Measurements from ENCODE around the gene PREX1. TPM values are rescaled to one million over a fixed set of nuclear protein-coding genes. Genes with fewer than 3 reads are reported as not detected.

PREX1 gene
- total RNA-seq, 1 donor from 2014 or later: 66.0 TPM

GRCh38 chr20:48789185-48789668, 38.6 kb downstream of the PREX1 start:
- ATAC-seq: no peak
- Histone ChIP-seq H3K27ac (no peak overlapping the region), H3K4me1 (peaks cover 48% of the 10 kb centered on the region)

GRCh38 chr20:48788486-48789072, 39.2 kb downstream of the PREX1 start:
- Histone ChIP-seq H3K4me3 (no peak overlapping the region), H3K27ac (no peak overlapping the region), H3K4me1 (peaks cover 53% of the 10 kb centered on the region), H3K27me3 (no peaks in the 10 kb centered on the region), H3K9me3 (no peaks in the 10 kb centered on the region), H3K36me3 (no peaks in the 10 kb centered on the region)
- TF ChIP-seq, protein P1, sequence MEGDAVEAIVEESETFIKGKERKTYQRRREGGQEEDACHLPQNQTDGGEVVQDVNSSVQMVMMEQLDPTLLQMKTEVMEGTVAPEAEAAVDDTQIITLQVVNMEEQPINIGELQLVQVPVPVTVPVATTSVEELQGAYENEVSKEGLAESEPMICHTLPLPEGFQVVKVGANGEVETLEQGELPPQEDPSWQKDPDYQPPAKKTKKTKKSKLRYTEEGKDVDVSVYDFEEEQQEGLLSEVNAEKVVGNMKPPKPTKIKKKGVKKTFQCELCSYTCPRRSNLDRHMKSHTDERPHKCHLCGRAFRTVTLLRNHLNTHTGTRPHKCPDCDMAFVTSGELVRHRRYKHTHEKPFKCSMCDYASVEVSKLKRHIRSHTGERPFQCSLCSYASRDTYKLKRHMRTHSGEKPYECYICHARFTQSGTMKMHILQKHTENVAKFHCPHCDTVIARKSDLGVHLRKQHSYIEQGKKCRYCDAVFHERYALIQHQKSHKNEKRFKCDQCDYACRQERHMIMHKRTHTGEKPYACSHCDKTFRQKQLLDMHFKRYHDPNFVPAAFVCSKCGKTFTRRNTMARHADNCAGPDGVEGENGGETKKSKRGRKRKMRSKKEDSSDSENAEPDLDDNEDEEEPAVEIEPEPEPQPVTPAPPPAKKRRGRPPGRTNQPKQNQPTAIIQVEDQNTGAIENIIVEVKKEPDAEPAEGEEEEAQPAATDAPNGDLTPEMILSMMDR (IDR thresholded peaks at IDR 0.05): no peak
- no peak for ATAC-seq
- no peak for DNase-seq
- intact Hi-C loops (cut with DNase I): no loop called here

More at GRCh38 chr20:48789185-48789668, 38.6 kb downstream of the PREX1 start:
- Histone ChIP-seq H3K36me3 (no peaks in the 10 kb centered on the region), H3K4me3 (no peak overlapping the region), H3K9me3 (no peaks in the 10 kb centered on the region), H3K27me3 (no peaks in the 10 kb centered on the region)
- DNase-seq: no peak
- TF ChIP-seq, protein P1 (IDR thresholded peaks at IDR 0.05): no peak
- intact Hi-C loops (cut with DNase I): no loop called here

- no peak overlapping the region for H3K4me3 ChIP-seq
- peak; percentile 33 for ATAC-seq
- H3K27ac ChIP-seq: no peak overlapping the region
- TF ChIP-seq, protein P1 (IDR thresholded peaks at IDR 0.05): no peak
- H3K27me3 ChIP-seq: no peaks in the 10 kb centered on the region
- H3K36me3 ChIP-seq: no peaks in the 10 kb centered on the region
- peaks cover 57% of the 10 kb centered on the region for H3K4me1 ChIP-seq
- peak; percentile 38 for DNase-seq
- H3K9me3 ChIP-seq: no peaks in the 10 kb centered on the region
- intact Hi-C loops (cut with DNase I): no loop called here
Measured at GRCh38 chr20:48787861-48788375, 39.9 kb downstream of the PREX1 start.

DNA sequence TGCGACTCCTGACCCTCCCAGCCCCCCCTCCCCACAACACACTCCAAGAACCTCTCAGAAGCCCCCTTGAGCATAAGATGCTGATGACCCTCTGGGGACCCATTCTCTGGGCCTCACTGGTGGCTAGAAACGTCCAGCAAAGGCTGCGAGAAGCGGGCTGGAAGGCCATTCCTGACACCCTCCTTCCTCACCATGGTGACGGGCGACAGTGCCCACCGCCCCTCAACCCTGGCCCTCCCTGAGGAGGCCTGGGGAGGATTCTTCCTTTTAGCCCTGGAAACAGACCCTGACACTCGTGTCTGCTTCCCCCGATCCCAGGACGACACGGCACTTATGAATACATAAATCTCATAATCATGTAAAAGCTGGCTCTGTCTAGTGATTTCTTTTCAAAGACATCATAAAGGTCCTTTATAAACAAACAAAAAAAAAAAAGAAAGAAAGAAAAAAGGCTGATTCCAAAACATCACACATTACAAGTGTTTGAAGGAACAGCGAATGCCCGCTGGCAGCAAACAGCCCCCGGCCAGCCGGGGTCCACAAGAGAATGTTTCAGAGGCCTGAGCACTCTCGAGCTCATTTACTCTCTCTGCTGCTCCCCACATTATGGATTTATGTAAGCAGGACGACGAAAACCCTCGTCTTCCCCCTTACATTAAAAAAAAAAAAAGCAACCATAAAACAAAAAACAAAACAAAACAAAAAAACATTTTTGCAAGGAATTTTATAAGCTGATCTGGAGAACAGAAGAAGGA, 40.7 kb downstream of the PREX1 start:
- no peak overlapping the region for H3K4me3 ChIP-seq
- TF ChIP-seq, protein P1 (IDR thresholded peaks at IDR 0.05): no peak
- H3K9me3 ChIP-seq: no peaks in the 10 kb centered on the region
- peak; percentile 35 for DNase-seq
- H3K4me1 ChIP-seq: peaks cover 55% of the 10 kb centered on the region
- intact Hi-C loops (cut with DNase I): no loop called here
- no peak overlapping the region for H3K27ac ChIP-seq
- no peaks in the 10 kb centered on the region for H3K27me3 ChIP-seq
- ATAC-seq: no peak
- H3K36me3 ChIP-seq: no peaks in the 10 kb centered on the region

- intact Hi-C loops (cut with DNase I): no loop called here
- H3K4me3 ChIP-seq: no peak overlapping the region
- H3K27me3 ChIP-seq: no peaks in the 10 kb centered on the region
- peaks cover 42% of the 10 kb centered on the region for H3K4me1 ChIP-seq
- no peak overlapping the region for H3K27ac ChIP-seq
- DNase-seq (peak; percentile 47), ATAC-seq (no peak)
- TF ChIP-seq, protein P1 (IDR thresholded peaks at IDR 0.05): no peak
- no peaks in the 10 kb centered on the region for H3K36me3 ChIP-seq
- H3K9me3 ChIP-seq: no peaks in the 10 kb centered on the region
Measured at GRCh38 chr20:48785801-48786200, 42.0 kb downstream of the PREX1 start.

Measured in upper lobe of right lung (tissue), 1 donor.